HEK293T (cell line): Measurements from ENCODE around the gene PRR19.

Source experiments
- CTCF ChIA-PET: fragments of 350-600 bp; formaldehyde crosslinking; extraction: SDS; loops from one replicate; lab custom pipeline; 2021; ENCODE audit warnings: antibody characterized with exemption, inconsistent platforms; lab: Yijun Ruan, JAX
- POLR2A ChIA-PET: fragments of 350-600 bp; formaldehyde crosslinking; extraction: SDS; loops from one replicate; lab custom pipeline; 2020; ENCODE audit warnings: antibody characterized with exemption, inconsistent platforms; lab: Yijun Ruan, JAX
- DNase-seq: peaks from one replicate; pipeline ENCODE4 v3.0.0; 2012; ENCODE audit warnings: mixed read lengths; ENCODE audit errors: extremely low spot score
- ARNT ChIP-seq: fragments of 450-650 bp; IDR thresholded peaks from 2 replicates; pipeline ENCODE4 v1.6.1; 2017; ENCODE audit warnings: mild to moderate bottlenecking
- BHLHE40 ChIP-seq: fragments of 450-650 bp; IDR thresholded peaks from 2 replicates; pipeline ENCODE4 v1.6.1; 2016; ENCODE audit warnings: mild to moderate bottlenecking, moderate library complexity, borderline replicate concordance
- CTBP1 ChIP-seq: fragments of 450-650 bp; IDR thresholded peaks from 2 replicates; pipeline ENCODE4 v1.6.1; 2016; ENCODE audit warnings: borderline replicate concordance
- ELF4 ChIP-seq: fragments of 450-650 bp; IDR thresholded peaks from 2 replicates; pipeline ENCODE4 v1.6.1; 2017; ENCODE audit warnings: antibody characterized with exemption
- FOXA1 ChIP-seq: fragments of 450-650 bp; IDR thresholded peaks from 2 replicates; pipeline ENCODE4 v1.6.1; 2016; ENCODE audit warnings: mild to moderate bottlenecking
- FOXK2 ChIP-seq: fragments of 450-650 bp; IDR thresholded peaks from 2 replicates; pipeline ENCODE4 v1.6.1; 2016; ENCODE audit warnings: mild to moderate bottlenecking
- FOXM1 ChIP-seq: fragments of 450-650 bp; IDR thresholded peaks from 2 replicates; pipeline ENCODE4 v1.6.1; 2017; ENCODE audit warnings: mild to moderate bottlenecking, borderline replicate concordance
- HDGF ChIP-seq: fragments of 450-650 bp; IDR thresholded peaks from 2 replicates; pipeline ENCODE4 v1.6.1; 2017; ENCODE audit warnings: antibody characterized with exemption, borderline replicate concordance
- L3MBTL2 ChIP-seq: fragments of 450-650 bp; conservative IDR thresholded peaks from 2 replicates; pipeline ENCODE4 v1.6.1; 2016; ENCODE audit warnings: mild to moderate bottlenecking
- LEF1 ChIP-seq: fragments of 450-650 bp; IDR thresholded peaks from 2 replicates; pipeline ENCODE4 v1.6.1; 2017; ENCODE audit warnings: mild to moderate bottlenecking, borderline replicate concordance
- NFRKB ChIP-seq: fragments of 450-650 bp; IDR thresholded peaks from 2 replicates; pipeline ENCODE4 v1.6.1; 2016; ENCODE audit warnings: mild to moderate bottlenecking, moderate library complexity
- SP1 ChIP-seq: fragments of 450-650 bp; IDR thresholded peaks from 2 replicates; pipeline ENCODE4 v1.6.1; 2017
- SUZ12 ChIP-seq: fragments of 450-650 bp; IDR thresholded peaks from 2 replicates; pipeline ENCODE4 v1.6.1; 2016; ENCODE audit warnings: mild to moderate bottlenecking
- TARDBP ChIP-seq: fragments of 450-650 bp; IDR thresholded peaks from 2 replicates; pipeline ENCODE4 v1.6.1; 2016
- ZNF384 ChIP-seq: fragments of 450-650 bp; IDR thresholded peaks from 2 replicates; pipeline ENCODE4 v1.6.1; 2016
- TF ChIP-seq, protein P1 (sequence below): fragments of 450-650 bp; IDR thresholded peaks from 2 replicates; pipeline ENCODE4 v1.6.1; 2016

Gene PRR19

DNA sequence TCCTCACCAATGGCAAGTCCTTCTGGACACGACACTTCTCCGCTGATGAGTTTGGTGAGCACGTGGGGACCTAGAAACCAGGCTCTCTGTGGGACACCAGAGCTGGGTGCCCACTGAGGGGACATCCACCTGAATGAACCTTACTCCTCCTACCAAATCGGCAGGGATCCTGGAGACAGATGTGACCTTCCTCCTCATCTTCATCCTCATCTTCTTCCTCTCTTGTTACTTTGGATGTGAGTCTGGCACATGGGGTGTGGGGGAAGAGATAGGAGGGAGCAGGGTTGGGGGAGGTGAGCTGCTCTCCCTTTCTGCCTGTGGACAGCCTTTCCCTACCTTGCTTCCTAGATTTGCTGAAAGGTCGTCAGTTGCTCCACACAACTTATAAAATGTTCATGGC lies 13.1 kb downstream of the PRR19 start:
- ChIA-PET POLR2A (no interaction called here), CTCF (no interaction called here)
- TF ChIP-seq ARNT (no peak), ZNF384 (no peak), FOXM1 (no peak), FOXK2 (no peak)
- DNase-seq = no peak

DNA sequence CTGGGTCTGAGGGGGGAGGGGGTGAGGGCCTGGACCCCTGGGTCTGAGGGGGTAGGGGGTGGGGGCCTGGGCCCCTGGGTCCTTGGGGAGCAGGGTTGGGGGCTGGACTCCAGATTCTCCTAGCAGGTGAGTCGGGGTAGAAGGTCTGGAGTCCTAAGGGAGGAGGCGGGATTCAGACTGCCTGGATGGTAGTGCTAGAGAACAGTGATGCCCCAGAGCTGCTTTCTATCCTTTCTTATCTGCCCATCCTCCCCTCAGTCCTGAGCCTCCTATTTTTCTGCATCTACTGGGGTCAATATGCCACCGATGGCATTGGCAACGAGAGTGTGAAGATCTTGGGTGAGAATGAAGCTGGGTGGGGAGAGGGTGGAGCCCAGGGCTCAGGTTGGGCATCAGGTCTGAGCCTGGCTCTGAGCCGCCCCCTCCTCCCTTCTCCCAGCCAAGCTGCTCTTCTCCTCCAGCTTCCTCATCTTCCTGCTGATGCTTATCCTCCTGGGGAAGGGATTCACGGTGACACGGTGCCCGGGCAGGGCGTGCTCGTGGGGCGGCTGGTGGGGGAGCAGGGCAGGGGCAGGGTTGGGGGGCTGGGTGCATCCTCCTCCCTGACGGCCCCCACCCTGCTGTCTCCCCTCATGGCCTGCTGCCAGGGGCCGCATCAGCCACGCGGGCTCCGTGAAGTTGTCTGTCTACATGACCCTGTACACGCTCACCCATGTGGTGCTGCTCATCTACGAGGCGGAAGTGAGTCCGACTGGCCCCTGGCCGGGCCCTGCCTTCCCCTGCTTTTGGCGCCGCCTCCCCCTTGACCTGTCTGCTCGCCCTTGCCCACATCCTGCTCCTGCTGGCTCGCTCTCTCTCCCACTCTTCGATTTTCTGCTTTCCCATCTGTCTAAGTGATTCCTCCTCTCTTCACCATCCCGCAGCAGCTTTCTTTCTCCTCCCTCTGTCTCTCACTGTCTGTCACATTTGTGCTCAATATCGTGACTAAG lies 14.6 kb downstream of the PRR19 start:
- ChIA-PET POLR2A (no interaction called here), CTCF (no interaction called here)
- TF ChIP-seq, protein P1, sequence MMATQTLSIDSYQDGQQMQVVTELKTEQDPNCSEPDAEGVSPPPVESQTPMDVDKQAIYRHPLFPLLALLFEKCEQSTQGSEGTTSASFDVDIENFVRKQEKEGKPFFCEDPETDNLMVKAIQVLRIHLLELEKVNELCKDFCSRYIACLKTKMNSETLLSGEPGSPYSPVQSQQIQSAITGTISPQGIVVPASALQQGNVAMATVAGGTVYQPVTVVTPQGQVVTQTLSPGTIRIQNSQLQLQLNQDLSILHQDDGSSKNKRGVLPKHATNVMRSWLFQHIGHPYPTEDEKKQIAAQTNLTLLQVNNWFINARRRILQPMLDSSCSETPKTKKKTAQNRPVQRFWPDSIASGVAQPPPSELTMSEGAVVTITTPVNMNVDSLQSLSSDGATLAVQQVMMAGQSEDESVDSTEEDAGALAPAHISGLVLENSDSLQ = no peak
- no peak for TF ChIP-seq ELF4
- TF ChIP-seq TARDBP = no peak
- TF ChIP-seq NFRKB = no peak
- no peak for TF ChIP-seq FOXA1
- TF ChIP-seq BHLHE40 = no peak
- TF ChIP-seq L3MBTL2 = no peak
- TF ChIP-seq FOXK2 = no peak
- TF ChIP-seq FOXM1 = no peak
- no peak for TF ChIP-seq LEF1
- TF ChIP-seq CTBP1 = no peak
- no peak for TF ChIP-seq SP1
- TF ChIP-seq ARNT = no peak
- no peak for TF ChIP-seq ZNF384
- TF ChIP-seq SUZ12 = no peak
- no peak for TF ChIP-seq HDGF
- no peak for DNase-seq

- ChIA-PET POLR2A (no interaction called here), CTCF (no interaction called here)
- DNase-seq = no peak
- TF ChIP-seq L3MBTL2 = no peak
- TF ChIP-seq SP1 = no peak
- TF ChIP-seq FOXA1 = no peak
- TF ChIP-seq ELF4 = no peak
- no peak for TF ChIP-seq LEF1
These were observed 15.6 kb downstream of the PRR19 start for GRCh38 chr19:42317535-42317934.

DNA sequence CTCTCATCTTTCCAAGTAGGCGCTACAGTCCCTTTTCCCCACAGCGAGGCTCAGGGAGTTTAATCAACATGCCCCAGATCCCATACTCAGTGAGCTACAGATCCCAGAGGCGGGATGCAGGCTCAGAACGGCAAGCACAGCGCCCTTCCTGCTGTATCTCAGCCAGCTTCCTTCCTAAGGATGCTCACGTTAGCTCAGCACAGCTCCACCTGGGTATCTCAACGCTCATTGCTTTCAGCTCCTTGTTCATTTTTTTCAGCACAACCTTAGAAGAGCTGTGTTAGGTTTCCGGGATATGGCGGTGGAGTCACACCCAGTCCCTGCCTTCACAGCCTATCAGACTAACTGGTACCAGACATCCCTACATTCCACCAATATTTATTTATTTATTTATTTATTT lies 20.4 kb downstream of the PRR19 start:
- POLR2A ChIA-PET = interaction anchor here (1.3 to 1.6 kb wide), 2 partner anchors 20 to 79 kb away, joined by 3 read pairs; partner anchors contain the start of gene PAFAH1B3
- CTCF ChIA-PET = no interaction called here
- DNase-seq = no peak
- TF ChIP-seq LEF1 = no peak
- TF ChIP-seq FOXK2 = no peak
- TF ChIP-seq L3MBTL2 = no peak
- TF ChIP-seq, protein P1 = no peak
- no peak for TF ChIP-seq NFRKB
- no peak for TF ChIP-seq TARDBP
- TF ChIP-seq CTBP1 = no peak
- TF ChIP-seq BHLHE40 = no peak

- CTCF ChIA-PET = no interaction called here
These were observed 21.5 kb downstream of the PRR19 start for GRCh38 chr19:42323473-42323851.

More at GRCh38 chr19:42323473-42323851, 21.5 kb downstream of the PRR19 start:
- no peak for DNase-seq
- POLR2A ChIA-PET = interaction anchor here (1.6 kb wide), 1 partner anchor 81 kb away, joined by 3 read pairs; no protein-coding TSS in a partner anchor
- TF ChIP-seq FOXK2 (no peak), FOXA1 (no peak), ARNT (no peak), ELF4 (no peak), BHLHE40 (no peak), NFRKB (no peak), L3MBTL2 (no peak), SP1 (no peak), SUZ12 (no peak), HDGF (no peak)
- TF ChIP-seq, protein P1 = no peak
